SU-DHL-6 (cell line): ENCODE results near the gene HSDL1.

Experiments
- H2AFZ ChIP-seq: fragments of 200-600 bp; sonication (generic); 2 replicates; pipeline ENCODE4 v1.6.1; 2014; ENCODE audit warnings: low read depth, mild to moderate bottlenecking, moderate library complexity, mixed read lengths, antibody characterized with exemption, low read length; ENCODE audit not compliant: severe bottlenecking
- H3F3A ChIP-seq: fragments of 200-600 bp; shearing (Covaris generic); 2 replicates; pipeline ENCODE4 v1.6.0; 2016; ENCODE audit warnings: antibody characterized with exemption, mild to moderate bottlenecking; ENCODE audit not compliant: insufficient read depth
- H3K27ac ChIP-seq: fragments of 200-600 bp; sonication (generic); 2 replicates; pipeline ENCODE4 v1.5.1; 2016; ENCODE audit warnings: low read depth, mild to moderate bottlenecking, low read length, moderate library complexity, mixed read lengths
- H3K27me3 ChIP-seq: fragments of 200-600 bp; sonication (generic), shearing (Covaris generic); 2 replicates; pipeline ENCODE4 v1.6.0; 2014; ENCODE audit warnings: mild to moderate bottlenecking, low read length
- H3K36me3 ChIP-seq: fragments of 200-600 bp; sonication (generic); 2 replicates; pipeline ENCODE4 v1.6.1; 2014; ENCODE audit warnings: mild to moderate bottlenecking, low read length, mixed read lengths
- H3K4me2 ChIP-seq: fragments of 300-600, 200-600 bp; shearing (Covaris generic), sonication (generic); 2 replicates; pipeline ENCODE4 v1.6.0; 2014; ENCODE audit warnings: low read length, low read depth, mild to moderate bottlenecking; ENCODE audit not compliant: poor library complexity, severe bottlenecking
- H3K4me3 ChIP-seq: fragments of 200-600 bp; sonication (generic); 2 replicates; pipeline ENCODE4 v1.5.1; 2014; ENCODE audit warnings: antibody characterized with exemption, low read length, mild to moderate bottlenecking, mixed read lengths; ENCODE audit not compliant: insufficient read depth, poor library complexity, severe bottlenecking
- H3K79me2 ChIP-seq: fragments of 200-600 bp; sonication (generic); 2 replicates; pipeline ENCODE4 v1.6.1; 2014; ENCODE audit warnings: mild to moderate bottlenecking, low read length, moderate library complexity; ENCODE audit not compliant: insufficient read depth
- H3K9ac ChIP-seq: fragments of 200-600 bp; sonication (generic); 2 replicates; pipeline ENCODE4 v1.7.0; 2014; ENCODE audit warnings: mild to moderate bottlenecking, low read length
- H3K9me2 ChIP-seq: fragments of 200-600 bp; sonication (generic); replicated peaks from 2 replicates; pipeline ENCODE4 v1.6.1; 2014; ENCODE audit warnings: low read length; ENCODE audit not compliant: insufficient read depth
- H3K9me3 ChIP-seq: fragments of 200-600 bp; sonication (generic); 2 replicates; pipeline ENCODE4 v1.6.1; 2014; ENCODE audit warnings: low read length, mixed read lengths; ENCODE audit not compliant: insufficient read depth
- H4K20me1 ChIP-seq: fragments of 200-600 bp; sonication (generic); 2 replicates; pipeline ENCODE4 v1.6.1; 2014; ENCODE audit warnings: low read depth, mild to moderate bottlenecking, antibody characterized with exemption, low read length, moderate library complexity, mixed read lengths
- CTCF ChIP-seq: fragments of 200-600 bp; sonication (generic); IDR thresholded peaks from one replicate; pipeline ENCODE4 v1.5.1; 2017; ENCODE audit warnings: antibody characterized with exemption, mild to moderate bottlenecking, low read length, moderate library complexity; ENCODE audit not compliant: insufficient read depth, poor library complexity, severe bottlenecking
- EZH2phosphoT487 ChIP-seq: fragments of 200-600 bp; sonication (generic), shearing (Covaris generic); conservative IDR thresholded peaks from 2 replicates; pipeline ENCODE4 v1.6.1; 2018; ENCODE audit warnings: mild to moderate bottlenecking, antibody characterized with exemption, low read length, moderate library complexity, mixed read lengths

HSDL1 gene

DNA sequence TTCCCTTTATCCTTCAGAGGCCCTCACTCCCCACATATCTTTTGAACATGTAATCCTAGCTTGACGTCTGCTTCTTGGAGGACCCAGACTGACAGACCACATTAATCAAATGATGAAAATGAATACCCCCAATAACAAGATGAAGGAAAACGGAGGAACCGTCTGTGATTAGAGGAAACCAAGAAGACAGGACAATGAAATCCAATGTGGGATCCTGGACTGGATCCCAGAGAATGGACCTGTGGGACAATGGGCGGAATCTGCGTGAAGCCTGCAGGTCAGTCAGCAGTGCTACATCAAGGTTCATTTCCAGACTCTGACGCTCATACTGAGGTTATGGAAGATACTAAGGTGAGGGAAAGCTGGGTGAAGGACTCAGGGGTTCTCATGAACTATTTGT, 64.2 kb downstream of the HSDL1 start:
- Histone ChIP-seq H3K9me3 (no peaks in the 10 kb centered on the region), H3K27ac (no peak overlapping the region), H3K27me3 (no peaks in the 10 kb centered on the region), H3K9me2 (no peaks in the 10 kb centered on the region), H3K36me3 (peaks cover 13% of the 10 kb centered on the region; the same call in 1 of the 2 replicates), H2AFZ (no peak overlapping the region), H3F3A (peaks cover 4% of the 10 kb centered on the region; the same call in 1 of the 2 replicates), H3K9ac (no peak overlapping the region), H3K79me2 (peaks cover 25% of the 10 kb centered on the region), H3K4me2 (no peak overlapping the region), H3K4me3 (no peak overlapping the region), H4K20me1 (0 out of 2 replicates have a peak, but pooled peaks cover 1% of the 10 kb centered on the region)
- TF ChIP-seq EZH2phosphoT487 (no peak), CTCF (no peak)

GRCh38 chr16:84080378-84080777, 64.6 kb downstream of the HSDL1 start:
- Histone ChIP-seq H3K9me2 (no peaks in the 10 kb centered on the region), H3K9ac (no peak overlapping the region), H2AFZ (no peak overlapping the region), H3K9me3 (no peaks in the 10 kb centered on the region), H3K4me3 (no peak overlapping the region), H3K27me3 (no peaks in the 10 kb centered on the region), H3K27ac (no peak overlapping the region), H3F3A (no peaks in the 10 kb centered on the region), H3K4me2 (no peak overlapping the region), H3K79me2 (peaks cover 25% of the 10 kb centered on the region), H4K20me1 (0 out of 2 replicates have a peak, but pooled peaks cover 3% of the 10 kb centered on the region), H3K36me3 (peaks cover 16% of the 10 kb centered on the region; the same call in 1 of the 2 replicates)
- no peak for TF ChIP-seq EZH2phosphoT487
- TF ChIP-seq CTCF: no peak

- no peak overlapping the region for H3K27ac ChIP-seq
- H3K4me3 ChIP-seq: no peak overlapping the region
- no peak overlapping the region for H2AFZ ChIP-seq
- no peaks in the 10 kb centered on the region for H3F3A ChIP-seq
- H3K9ac ChIP-seq: no peak overlapping the region
- no peak overlapping the region for H3K4me2 ChIP-seq
- peaks cover 16% of the 10 kb centered on the region; the same call in 1 of the 2 replicates for H3K36me3 ChIP-seq
- no peaks in the 10 kb centered on the region for H3K9me2 ChIP-seq
- TF ChIP-seq EZH2phosphoT487 (no peak), CTCF (no peak)
- H4K20me1 ChIP-seq: 0 out of 2 replicates have a peak, but pooled peaks cover 3% of the 10 kb centered on the region
- no peaks in the 10 kb centered on the region for H3K27me3 ChIP-seq
- H3K79me2 ChIP-seq: peaks cover 25% of the 10 kb centered on the region
- no peaks in the 10 kb centered on the region for H3K9me3 ChIP-seq
Observed at GRCh38 chr16:84079664-84080063, 65.3 kb downstream of the HSDL1 start.
